AG04450 (cell line): ENCODE data around the gene ZSCAN5A. TPM values are rescaled to one million over a fixed set of nuclear protein-coding genes. Genes with fewer than 3 reads are reported as not detected.

ENCODE experiments used
- CTCF ChIA-PET: fragments of 300-600, 350-600 bp; formaldehyde crosslinking; extraction: SDS; loops from one replicate; lab custom pipeline; 2022; ENCODE audit warnings: antibody characterized with exemption, inconsistent platforms; lab: Charles Lee
- POLR2A ChIA-PET: fragments of 350-600 bp; formaldehyde crosslinking; extraction: SDS; loops from one replicate; lab custom pipeline; 2021; ENCODE audit warnings: antibody characterized with exemption, inconsistent platforms; lab: Yijun Ruan, JAX
- DNase-seq: peaks from one replicate; pipeline ENCODE4 v3.0.0-alpha.2; 2011; ENCODE audit warnings: low read depth, low spot score
- H3K27ac ChIP-seq: one replicate; pipeline ENCODE4 v1.5.1; 2012; ENCODE audit warnings: low read depth, low read length, control low read depth
- H3K27me3 ChIP-seq: one replicate; pipeline ENCODE4 v1.6.0; 2012; ENCODE audit warnings: low read length; ENCODE audit not compliant: control insufficient read depth, insufficient read depth
- H3K4me3 ChIP-seq: 2 replicates; pipeline ENCODE4 v1.5.1; 2011; ENCODE audit warnings: mild to moderate bottlenecking, low read depth, low read length, control low read depth
- H3K9me3 ChIP-seq: 2 replicates; pipeline ENCODE4 v1.5.1; 2012; ENCODE audit warnings: low read length; ENCODE audit not compliant: control insufficient read depth, insufficient read depth
- polyA plus RNA-seq: library from polyadenylated mRNA; depleted of rRNA; stranded (reverse); fragments of >200 nt; gene quantifications from 2 replicates; pipeline ENCODE4 v1.2.3, GENCODE V29; 2011
- TF ChIP-seq, protein P1 (sequence below): IDR thresholded peaks from 2 replicates; pipeline ENCODE4 v1.5.1; 2011; ENCODE audit warnings: low read depth, low read length, control low read depth, inconsistent platforms

Gene ZSCAN5A
- polyA plus RNA-seq, 1 experiment, result 3.7 TPM

DNA sequence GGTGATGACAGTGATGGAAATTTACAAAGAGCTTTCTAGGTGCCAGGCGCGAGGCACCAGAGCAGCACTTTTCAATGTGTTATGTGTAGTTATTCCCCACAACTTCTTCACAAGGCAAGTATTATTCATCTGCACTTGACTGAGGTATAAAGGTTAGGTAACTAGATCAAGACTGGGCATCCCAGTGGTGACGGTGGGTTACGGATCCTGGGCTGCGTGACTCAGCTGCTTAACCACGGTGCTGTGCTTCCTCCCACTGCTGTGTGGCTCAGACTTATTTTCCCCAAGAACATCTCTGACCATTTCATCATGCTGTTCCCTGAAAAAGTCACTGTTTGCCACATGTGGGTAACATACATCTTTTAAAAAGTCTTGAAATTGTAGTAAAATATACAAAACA lies 22.8 kb downstream of the ZSCAN5A start:
- Histone ChIP-seq H3K9me3 (no peaks in the 10 kb centered on the region), H3K27ac (no peak overlapping the region), H3K27me3 (no peaks in the 10 kb centered on the region), H3K4me3 (no peak overlapping the region)
- DNase-seq, result no peak
- TF ChIP-seq, protein P1, sequence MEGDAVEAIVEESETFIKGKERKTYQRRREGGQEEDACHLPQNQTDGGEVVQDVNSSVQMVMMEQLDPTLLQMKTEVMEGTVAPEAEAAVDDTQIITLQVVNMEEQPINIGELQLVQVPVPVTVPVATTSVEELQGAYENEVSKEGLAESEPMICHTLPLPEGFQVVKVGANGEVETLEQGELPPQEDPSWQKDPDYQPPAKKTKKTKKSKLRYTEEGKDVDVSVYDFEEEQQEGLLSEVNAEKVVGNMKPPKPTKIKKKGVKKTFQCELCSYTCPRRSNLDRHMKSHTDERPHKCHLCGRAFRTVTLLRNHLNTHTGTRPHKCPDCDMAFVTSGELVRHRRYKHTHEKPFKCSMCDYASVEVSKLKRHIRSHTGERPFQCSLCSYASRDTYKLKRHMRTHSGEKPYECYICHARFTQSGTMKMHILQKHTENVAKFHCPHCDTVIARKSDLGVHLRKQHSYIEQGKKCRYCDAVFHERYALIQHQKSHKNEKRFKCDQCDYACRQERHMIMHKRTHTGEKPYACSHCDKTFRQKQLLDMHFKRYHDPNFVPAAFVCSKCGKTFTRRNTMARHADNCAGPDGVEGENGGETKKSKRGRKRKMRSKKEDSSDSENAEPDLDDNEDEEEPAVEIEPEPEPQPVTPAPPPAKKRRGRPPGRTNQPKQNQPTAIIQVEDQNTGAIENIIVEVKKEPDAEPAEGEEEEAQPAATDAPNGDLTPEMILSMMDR, result no peak
- ChIA-PET POLR2A (no interaction called here), CTCF (interaction anchor here (0.6 to 1.3 kb wide), 2 partner anchors 39 to 68 kb away, joined by 3 read pairs; no protein-coding TSS in a partner anchor)

DNA sequence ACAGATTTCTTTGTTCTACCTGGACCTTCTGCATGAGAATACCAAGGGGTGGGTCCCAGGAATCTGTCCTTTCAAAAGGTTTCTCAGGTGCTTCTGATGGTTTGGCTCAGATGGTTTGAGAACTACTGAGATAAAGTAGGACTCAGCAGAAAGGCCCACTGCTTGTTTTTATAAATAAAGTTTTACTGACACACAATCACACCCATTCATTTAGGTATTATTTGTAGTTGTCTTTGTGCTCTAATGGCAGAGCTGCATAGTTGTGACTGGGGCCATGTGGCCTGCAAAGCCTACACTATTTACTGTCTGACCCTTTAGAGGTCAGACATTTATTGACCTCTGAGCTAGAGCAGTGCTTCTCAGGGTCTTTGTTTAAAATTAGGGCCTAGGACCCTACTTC lies 24.5 kb downstream of the ZSCAN5A start:
- Histone ChIP-seq H3K27me3 (no peaks in the 10 kb centered on the region), H3K4me3 (no peak overlapping the region), H3K9me3 (no peaks in the 10 kb centered on the region), H3K27ac (no peak overlapping the region)
- no peak for DNase-seq
- ChIA-PET CTCF (no interaction called here), POLR2A (no interaction called here)
- TF ChIP-seq, protein P1, result no peak

DNA sequence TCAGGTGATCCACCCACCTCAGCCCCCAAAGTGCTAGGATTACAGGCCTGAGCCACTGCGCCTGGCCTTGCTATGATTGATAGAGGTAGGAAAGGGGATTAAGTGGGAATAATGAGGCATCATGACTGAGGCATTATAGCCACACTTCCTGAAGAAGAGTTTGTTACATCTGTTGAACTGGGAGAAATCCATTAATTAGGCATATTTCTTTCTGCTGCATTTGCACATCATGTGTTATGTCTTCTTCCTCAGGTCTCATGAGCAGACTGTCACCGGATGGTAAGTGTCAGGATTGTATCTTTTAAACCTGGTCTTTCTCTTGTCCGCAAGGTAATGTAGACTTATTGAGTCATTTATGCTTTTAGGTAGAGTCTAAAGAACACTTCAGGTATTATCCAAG lies 29.9 kb downstream of the ZSCAN5A start:
- POLR2A ChIA-PET, result no interaction called here
- Histone ChIP-seq H3K27ac (no peak overlapping the region), H3K27me3 (no peaks in the 10 kb centered on the region), H3K4me3 (no peak overlapping the region), H3K9me3 (no peaks in the 10 kb centered on the region)
- CTCF ChIA-PET, result no interaction called here
- DNase-seq, result no peak
- TF ChIP-seq, protein P1, result no peak

DNA sequence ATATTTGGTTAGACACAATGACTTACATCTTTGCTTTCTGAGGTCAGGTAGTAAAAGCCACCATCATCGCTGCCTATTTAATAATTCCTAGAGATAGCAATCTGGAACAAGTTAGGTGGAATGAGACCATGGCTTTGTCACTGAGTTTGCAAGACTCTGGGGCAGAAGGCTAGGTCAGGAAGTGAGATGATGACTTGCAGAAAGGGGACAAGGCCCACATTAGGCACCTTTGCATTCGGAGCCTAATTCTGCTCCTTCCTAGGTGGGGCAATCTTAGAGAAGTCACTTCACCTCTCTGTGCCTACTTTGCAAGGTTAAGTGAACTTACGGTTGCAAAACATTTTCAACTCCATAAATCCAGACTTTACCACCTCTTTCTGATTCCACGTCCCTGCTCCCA lies 31.8 kb downstream of the ZSCAN5A start:
- TF ChIP-seq, protein P1, result no peak
- Histone ChIP-seq H3K27me3 (no peaks in the 10 kb centered on the region), H3K9me3 (no peaks in the 10 kb centered on the region), H3K27ac (no peak overlapping the region), H3K4me3 (no peak overlapping the region)
- no peak for DNase-seq
- ChIA-PET POLR2A (no interaction called here), CTCF (interaction anchor here (1.6 kb wide), 1 partner anchor 29 kb away, joined by 7 read pairs; no protein-coding TSS in a partner anchor)

DNA sequence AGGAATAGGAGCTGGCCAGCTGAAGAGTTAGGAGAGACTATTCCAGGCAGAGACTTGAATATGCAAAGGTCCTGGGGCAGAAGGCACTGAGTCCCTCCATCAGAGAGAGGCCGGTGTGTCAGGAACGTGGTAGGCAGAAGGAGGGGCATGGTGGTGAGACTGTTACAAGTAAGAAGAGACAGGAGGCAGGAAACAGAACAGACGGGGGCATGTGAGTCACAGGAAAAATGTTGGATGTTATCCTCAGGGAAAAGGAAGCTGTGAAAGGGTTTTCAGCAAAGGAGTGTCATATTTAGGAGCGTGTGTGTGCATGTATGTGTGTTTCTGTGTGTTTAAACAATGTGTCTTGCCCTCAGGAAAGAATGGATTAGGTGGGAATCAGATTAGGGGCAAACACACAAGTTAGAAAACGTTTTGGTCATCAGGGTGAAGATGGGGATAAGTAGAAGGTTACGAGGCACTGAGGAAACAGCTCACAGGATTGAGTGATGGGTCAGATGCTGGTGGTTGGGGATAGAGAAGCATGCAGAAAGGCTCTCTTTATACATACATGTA lies 41.0 kb downstream of the ZSCAN5A start:
- CTCF ChIA-PET, result interaction anchor here (2.4 to 3.4 kb wide), 2 partner anchors 20 to 60 kb away, joined by 13 to 17 read pairs; no protein-coding TSS in a partner anchor
- TF ChIP-seq, protein P1, result no peak
- POLR2A ChIA-PET, result no interaction called here
- Histone ChIP-seq H3K27me3 (no peaks in the 10 kb centered on the region), H3K4me3 (no peak overlapping the region), H3K9me3 (no peaks in the 10 kb centered on the region), H3K27ac (no peak overlapping the region)
- DNase-seq, result no peak
